Measurements from ENCODE around the gene MYORG.

The MYORG gene

DNA sequence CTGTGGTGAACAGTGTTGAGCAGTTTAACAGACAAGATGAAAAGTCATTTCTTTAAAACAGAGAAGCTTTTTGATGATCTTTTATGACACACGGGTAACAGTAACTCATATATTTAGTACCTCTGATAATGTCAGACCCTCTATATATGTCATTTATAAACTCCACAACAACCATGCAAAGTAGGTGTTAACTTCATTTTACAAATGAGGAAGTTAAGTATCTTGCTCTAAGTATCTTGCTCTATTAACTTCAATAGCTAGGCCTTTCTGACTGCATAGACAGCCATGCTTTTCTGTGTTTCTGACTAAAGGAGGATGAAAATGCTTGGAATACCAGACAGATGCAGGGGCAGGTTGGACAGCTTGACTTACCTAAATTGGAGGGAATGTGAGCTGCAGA is 45.5 kb downstream of the MYORG start:
- peak; percentile 47 to 48 for DNase-seq

- peak; percentile 100 for DNase-seq
Measured at GRCh38 chr9:34328987-34329832, 47.5 kb downstream of the MYORG start, which contains the start of the genes KIF24 and NUDT2. Gene KIF24 (minus strand): TSS chr9:34329268. CDS start chr9:34311346, 17,922 bp downstream. Gene NUDT2 (plus strand): TSS chr9:34329569. CDS start chr9:34339040, 9,471 bp downstream.

DNA sequence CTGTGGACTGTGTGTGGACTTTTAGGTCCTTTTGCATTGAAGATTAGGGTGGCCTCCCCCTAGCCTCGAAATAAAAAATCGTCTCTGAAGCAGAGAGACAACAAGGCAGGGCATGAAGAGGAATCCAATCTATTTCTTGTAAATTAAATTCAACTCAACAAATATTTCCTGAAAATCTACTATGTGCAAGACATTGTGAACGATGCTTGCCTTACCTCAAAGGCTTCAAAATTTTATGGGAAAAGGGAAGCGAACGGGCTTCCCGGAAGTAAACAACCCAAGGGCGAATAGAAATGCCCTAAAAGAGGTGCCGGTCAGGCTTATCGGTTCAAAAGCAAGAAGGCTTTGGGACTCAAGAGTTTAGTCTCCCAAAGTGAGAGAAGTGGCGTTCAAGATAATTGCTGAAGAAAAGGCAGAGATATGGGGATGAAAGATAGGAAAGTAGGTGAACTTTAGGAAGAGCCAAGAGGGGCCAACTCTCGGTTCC is 48.2 kb downstream of the MYORG start:
- DNase-seq = peak in 1 of 2 experiments; percentile 63

GRCh38 chr9:34326690-34327089 is 50.0 kb downstream of the MYORG start:
- DNase-seq = no peak

GRCh38 chr9:34322899-34323591 is 53.7 kb downstream of the MYORG start:
- DNase-seq = no peak

- no peak for DNase-seq
Measured at GRCh38 chr9:34321451-34321850, 55.2 kb downstream of the MYORG start.

DNA sequence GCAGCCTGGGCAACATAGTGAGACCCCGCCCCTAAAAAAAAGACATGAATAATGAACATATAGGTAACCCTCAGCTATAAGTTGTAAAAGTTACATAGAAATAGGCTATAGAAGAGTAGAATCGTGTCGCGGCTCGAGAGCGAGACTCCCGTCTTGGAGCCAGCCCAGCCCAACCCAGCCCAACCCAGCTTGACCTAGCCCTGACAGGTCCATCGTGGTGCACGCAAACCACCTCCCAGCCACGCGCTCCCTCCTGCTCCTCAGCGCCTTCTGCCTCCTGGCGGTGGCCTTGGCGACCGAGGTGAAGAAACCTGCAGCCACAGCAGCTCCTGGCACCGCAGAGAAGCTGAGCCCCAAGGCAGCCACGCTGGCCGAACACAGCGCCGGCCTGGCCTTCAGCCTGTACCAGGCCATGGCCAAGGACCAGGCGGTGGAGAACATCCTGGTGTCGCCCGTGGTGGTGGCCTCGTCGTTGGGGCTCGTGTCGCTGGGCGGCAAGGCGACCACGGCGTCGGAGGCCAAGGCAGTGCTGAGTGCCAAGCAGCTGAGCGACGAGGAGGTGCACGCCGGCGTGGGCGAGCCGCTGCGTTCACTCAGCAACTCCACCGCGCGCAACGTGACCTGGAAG is 58.4 kb downstream of the MYORG start:
- DNase-seq = no peak

- DNase-seq = no peak
Measured at GRCh38 chr9:34317436-34317835, 59.3 kb downstream of the MYORG start.
